HepG2 (cell line): ENCODE measurements around the gene PLAA. TPM values are rescaled to one million over a fixed set of nuclear protein-coding genes. Genes with fewer than 3 reads are reported as not detected.
A peak's percentile ranks its signal among the peaks of the same experiment; 100 is the strongest.

Experiments used
- ATAC-seq: fragments of 200-7000 bp; cut with Tn5 transposase; 3 replicates; pipeline ENCODE4 v1.9.1; 2020; ENCODE audit warnings: mild to moderate bottlenecking, moderate library complexity
- BruUV-seq: library from RNA; stranded (reverse); fragments of 400-500 nt; replicated peaks from 2 replicates; lab custom pipeline; 2021; lab: Mats Ljungman, UMichigan
- CTCF ChIA-PET: fragments of 300-600 bp; formaldehyde crosslinking; extraction: SDS; loops from one replicate; lab custom pipeline; 2021; ENCODE audit warnings: low total read pairs, inconsistent platforms, low intra/inter-chr PET ratio; lab: Yijun Ruan, JAX
- POLR2A ChIA-PET: fragments of 350-600 bp; sonication (Branson Sonifier 250); formaldehyde crosslinking; loops from one replicate; lab custom pipeline; 2020; ENCODE audit warnings: antibody characterized with exemption, inconsistent platforms; lab: Yijun Ruan, JAX
- DNase-seq: peaks from one replicate; pipeline ENCODE4 v3.0.0-alpha.2; 2015; ENCODE audit warnings: low spot score
- FAIRE-seq: peaks from 3 replicates; lab custom pipeline; 2011; peaks lifted over from hg19 to GRCh38; lab: Jason Lieb, UNC
- H2AFZ ChIP-seq: one replicate; pipeline ENCODE4 v1.6.1; 2011; ENCODE audit warnings: low read length, inconsistent platforms
- H3K27ac ChIP-seq: fragments of 300-600 bp; 3 replicates; pipeline ENCODE4 v1.8.0; 2011; ENCODE audit warnings: mixed run types, mild to moderate bottlenecking, mixed read lengths, low read length, inconsistent platforms; ENCODE audit not compliant: insufficient read depth; ENCODE audit errors: extremely low read length
- H3K27me3 ChIP-seq, 2 experiments: fragments of 200-600 bp in 1 of 2; 2 replicates in 1 of 2; 3 replicates in 1 of 2; pipeline versions ENCODE4 v1.6.0 to v1.8.0; 2011; ENCODE audit warnings: low read length in 2 of 2, mild to moderate bottlenecking in 2 of 2, moderate library complexity in 2 of 2, inconsistent platforms in 1 of 2; ENCODE audit not compliant: insufficient read depth in 2 of 2, control insufficient read depth in 1 of 2
- H3K36me3 ChIP-seq, 2 experiments: fragments of 200-600 bp in 1 of 2; replicated peaks in 1 of 2; 2 replicates in 1 of 2; 3 replicates in 1 of 2; pipeline versions ENCODE4 v1.5.1 to v1.8.0; 2011; ENCODE audit warnings: low read length in 2 of 2, inconsistent platforms in 1 of 2; ENCODE audit not compliant: insufficient read depth in 2 of 2, control insufficient read depth in 1 of 2
- H3K4me1 ChIP-seq: 2 replicates; pipeline ENCODE4 v1.5.1; 2012; ENCODE audit warnings: low read length, inconsistent platforms; ENCODE audit not compliant: insufficient read depth
- H3K4me2 ChIP-seq: 2 replicates; pipeline ENCODE4 v1.6.0; 2011; ENCODE audit warnings: low read depth, low read length, inconsistent platforms
- H3K4me3 ChIP-seq, 3 experiments: fragments of 200-600 bp in 1 of 3; sonication (generic), shearing (Covaris generic) in 1 of 3; replicated peaks in 1 of 3; 2 replicates each; pipeline ENCODE4 v1.5.1; 2011 to 2016; ENCODE audit warnings: low read length in 3 of 3, inconsistent platforms in 2 of 3, low read depth in 2 of 3, mild to moderate bottlenecking in 2 of 3, control low read depth in 1 of 3, mixed read lengths in 1 of 3; ENCODE audit not compliant: insufficient read depth in 1 of 3
- H3K79me2 ChIP-seq: one replicate; pipeline ENCODE4 v1.6.1; 2011; ENCODE audit warnings: low read length, inconsistent platforms; ENCODE audit not compliant: insufficient read depth
- H3K9ac ChIP-seq: 2 replicates; pipeline ENCODE4 v1.6.0; 2011; ENCODE audit warnings: mild to moderate bottlenecking, low read depth, low read length, inconsistent platforms; ENCODE audit not compliant: insufficient read depth
- H3K9me3 ChIP-seq: 2 replicates; pipeline ENCODE4 v1.5.1; 2012; ENCODE audit warnings: mild to moderate bottlenecking, low read length
- H4K20me1 ChIP-seq: 2 replicates; pipeline ENCODE4 v1.6.0; 2011; ENCODE audit warnings: inconsistent platforms, mild to moderate bottlenecking, low read length, moderate library complexity; ENCODE audit not compliant: insufficient read depth
- HBP1 ChIP-seq: IDR thresholded peaks from 2 replicates; pipeline ENCODE4 v1.6.1; 2016; ENCODE audit warnings: low read depth, control low read depth
- ONECUT2 ChIP-seq: sonication (generic); formaldehyde crosslinking; IDR thresholded peaks from 2 replicates; pipeline ENCODE4 v1.4.0; 2020; ENCODE audit warnings: missing genetic modification reagents
- REST ChIP-seq, 2 experiments: IDR thresholded peaks; 2 replicates each; pipeline ENCODE4 v1.6.1; 2011 to 2012; ENCODE audit warnings: low read length in 2 of 2, borderline replicate concordance in 1 of 2, low read depth in 1 of 2, mild to moderate bottlenecking in 1 of 2, moderate library complexity in 1 of 2
- ZFP36L1 ChIP-seq: sonication (generic); formaldehyde crosslinking; IDR thresholded peaks from 2 replicates; pipeline ENCODE4 v1.8.0; 2022; ENCODE audit warnings: mild to moderate bottlenecking, missing genetic modification reagents, moderate library complexity
- ZNF12 ChIP-seq: sonication (generic); formaldehyde crosslinking; IDR thresholded peaks from 2 replicates; pipeline ENCODE4 v1.5.0; 2020; ENCODE audit warnings: missing genetic modification reagents
- ZNF136 ChIP-seq: sonication (generic); formaldehyde crosslinking; IDR thresholded peaks from 2 replicates; pipeline ENCODE4 v1.8.1; 2022; ENCODE audit warnings: low read depth, mild to moderate bottlenecking, moderate library complexity, missing genetic modification reagents
- ZNF547 ChIP-seq: sonication (generic); formaldehyde crosslinking; IDR thresholded peaks from 2 replicates; pipeline ENCODE4 v1.5.1; 2020; ENCODE audit warnings: mild to moderate bottlenecking, missing genetic modification reagents
- ZNF652 ChIP-seq: IDR thresholded peaks from 2 replicates; pipeline ENCODE4 v1.6.1; 2016; ENCODE audit warnings: low read depth, borderline replicate concordance
- ZNF674 ChIP-seq: sonication (generic); formaldehyde crosslinking; IDR thresholded peaks from 2 replicates; pipeline ENCODE4 v1.5.0; 2020; ENCODE audit warnings: low read depth, mild to moderate bottlenecking, missing genetic modification reagents
- ZNF792 ChIP-seq: IDR thresholded peaks from 2 replicates; pipeline ENCODE4 v1.6.1; 2016
- WGBS: methylation state at CpG from one replicate; pipeline ENCODE4 v1.1.6; 2017; ENCODE audit warnings: low lambda C conversion rate; 5-methylcytosine and 5-hydroxymethylcytosine counted together
- in situ Hi-C: cut with HindIII; loops from 2 replicates; pipeline ENCODE4 v1.10.0; 2017; ENCODE audit warnings: low pct_unique_long_range_greater_than_20kb; ENCODE audit not compliant: extremely low pct_ligation_motif_present
- intact Hi-C: fragments of 100-400 bp; cut with micrococcal nuclease; formaldehyde crosslinking; loops from one replicate; pipeline ENCODE4 v1.10.0; 2022; ENCODE audit not compliant: unreplicated experiment
- polyA plus RNA-seq, 8 experiments: library from polyadenylated mRNA; depleted of rRNA in 3 of 8; stranded (reverse) in 7 of 8; unstranded in 1 of 8; fragments of >200 nt; fragmentation: Illumina TruSeq in 4 of 8; extraction: Trizol in 4 of 8; gene quantifications; 2 replicates each; pipeline versions ENCODE4 v1.2.1 to v1.2.3, GENCODE V29; 2011 to 2016; ENCODE audit warnings: low read depth in 4 of 8, missing spikeins in 1 of 8, mixed read lengths in 1 of 8; ENCODE audit not compliant: insufficient read depth in 1 of 8
- total RNA-seq, 5 experiments: library from RNA; depleted of rRNA; stranded (reverse); fragments of >200 nt; fragmentation: Illumina TruSeq; extraction: Trizol; gene quantifications; 2 replicates each; pipeline ENCODE4 v1.2.3, GENCODE V29; 2016; ENCODE audit warnings: low read depth in 1 of 5

Gene PLAA
- total and polyA plus RNA-seq, 2 of the 13 experiments (the other 11 are each of a cell fraction or from before 2014, with no cell fraction given): 5.8 to 22.9 TPM

- TF ChIP-seq REST (IDR thresholded peaks at IDR 0.05; ENCODE audit: borderline replicate concordance in 1 of 2, low read depth in 1 of 2, low read length in 2 of 2) (no peak), ZNF792 (CRISPR knock-in tag) (0 out of 2 replicates have a peak, but pooled peaks have one; percentile 1), ONECUT2 (0 out of 2 replicates have a peak, but pooled peaks have one; percentile 15), ZNF674 (no peak), ZNF652 (CRISPR knock-in tag) (peak; percentile 27; the same call in 1 of the 2 replicates), HBP1 (CRISPR knock-in tag) (no peak), ZFP36L1 (0 out of 2 replicates have a peak, but pooled peaks have one; percentile 32), ZNF547 (CRISPR knock-in tag) (peak; percentile 42; the same call in 1 of the 2 replicates), ZNF12 (CRISPR knock-in tag) (0 out of 2 replicates have a peak, but pooled peaks have one; percentile 19), ZNF136 (CRISPR knock-in tag) (no peak)
- Histone ChIP-seq H4K20me1 (no peaks in the 10 kb centered on the region), H3K9me3 (no peaks in the 10 kb centered on the region), H3K4me3 (peak overlapping the region; percentile 76 to 90 (median 84)), H3K4me2 (peak overlapping the region; percentile 81), H3K4me1 (peaks cover 26% of the 10 kb centered on the region), H3K36me3 (no peaks in the 10 kb centered on the region), H3K9ac (peak overlapping the region; percentile 88), H2AFZ (peak overlapping the region; percentile 96), H3K27ac (peak overlapping the region; percentile 85), H3K27me3 (no peaks in the 10 kb centered on the region), H3K79me2 (peaks cover 7% of the 10 kb centered on the region)
- FAIRE-seq: no peak
- CTCF ChIA-PET: no interaction called here
- peak; percentile 31 for ATAC-seq
- POLR2A ChIA-PET: interaction anchor here (1.0 to 3.1 kb wide), 5 partner anchors 8 to 62 kb away, joined by 3 to 30 read pairs (median 7); partner anchors contain the start of genes CAAP1 and PLAA
- intact Hi-C loops: no loop called here
- DNase-seq: no peak
- in situ Hi-C loops: no loop called here
- WGBS: 3% methylated on average over 4 of the region's 4 CpGs
- no TSS peak for BruUV-seq
These were observed 8.3 kb upstream of the PLAA start for GRCh38 chr9:26955222-26955903.
